Sigmoid colon (tissue), 7 donors: ENCODE results near the gene B3GALT4. TPM values are rescaled to one million over a fixed set of nuclear protein-coding genes. Genes with fewer than 3 reads are reported as not detected.
A peak's percentile ranks its signal among the peaks of the same experiment; 100 is the strongest.

Source experiments
- DNase-seq: peaks from one replicate; pipeline ENCODE4 v3.0.0-alpha.2; 2019
- H3K27ac ChIP-seq, 4 donors: fragments of 200-600 bp; sonication (generic); one replicate each; pipeline ENCODE4 v1.5.1; 2016 to 2019; ENCODE audit warnings: mild to moderate bottlenecking in 1 of 4
- H3K27me3 ChIP-seq, 3 donors: fragments of 200-600 bp; sonication (generic); one replicate each; pipeline ENCODE4 v1.5.1; 2019; ENCODE audit warnings: mild to moderate bottlenecking in 1 of 3
- H3K36me3 ChIP-seq, 4 donors: fragments of 200-600 bp; sonication (generic); one replicate each; pipeline ENCODE4 v1.5.1; 2016 to 2019
- H3K4me1 ChIP-seq, 4 donors: fragments of 200-600 bp; sonication (generic); one replicate each; pipeline ENCODE4 v1.5.1; 2017 to 2019
- H3K4me3 ChIP-seq, 4 donors: fragments of 200-600 bp; sonication (generic); one replicate each; pipeline ENCODE4 v1.5.1; 2017 to 2019; ENCODE audit warnings: mild to moderate bottlenecking in 2 of 4, moderate library complexity in 1 of 4
- H3K9me3 ChIP-seq, 4 donors: fragments of 200-600 bp in 3 of 4; sonication (generic) in 3 of 4; one replicate each; pipeline versions ENCODE4 v1.5.1 to v1.6.1; 2013 to 2019
- EP300 ChIP-seq, 4 donors: sonication (generic); formaldehyde crosslinking; IDR thresholded peaks; one replicate each; pipeline ENCODE4 v1.6.1; 2017; ENCODE audit warnings: antibody characterized with exemption in 4 of 4
- POLR2A ChIP-seq, 2 donors: fragments of 450-650 bp; IDR thresholded peaks; one replicate each; pipeline ENCODE4 v1.6.1; 2016; ENCODE audit warnings: antibody characterized with exemption in 2 of 2, mild to moderate bottlenecking in 2 of 2, moderate library complexity in 2 of 2
- POLR2AphosphoS5 ChIP-seq, 4 donors: sonication (generic); formaldehyde crosslinking; IDR thresholded peaks; one replicate each; pipeline ENCODE4 v1.6.1; 2017; ENCODE audit warnings: antibody characterized with exemption in 4 of 4
- WGBS, 2 donors: extraction: QIAGEN DNeasy Blood & Tissue Kit; methylation state at CpG; one replicate each; pipeline ENCODE4 v1.1.7; 2013; 5-methylcytosine and 5-hydroxymethylcytosine counted together
- intact Hi-C: fragments of 100-400 bp; cut with DNase I; formaldehyde crosslinking; loops from one replicate; pipeline ENCODE4 v1.15.1; 2023
- polyA plus RNA-seq, 3 donors: library from polyadenylated mRNA; stranded (reverse); fragments of 200-250 nt; gene quantifications; one replicate each; pipeline ENCODE4 v1.2.3, GENCODE V29; 2013
- total RNA-seq, 4 donors: library from RNA; depleted of rRNA; stranded (reverse); fragments of >200 nt; gene quantifications; one replicate each; pipeline ENCODE4 v1.1.0, GENCODE V29; 2016
- TF ChIP-seq, protein P1 (sequence below), 4 experiments: fragments of 450-650 bp in 3 of 4; fragments of 200-600 bp in 1 of 4; IDR thresholded peaks; one replicate each; pipeline ENCODE4 v1.5.1; 2016 to 2019; ENCODE audit warnings: antibody characterized with exemption in 4 of 4, mild to moderate bottlenecking in 3 of 4, moderate library complexity in 2 of 4
- donor health status: healthy with polysubstance abuse.
- donor health status: Bipolar disorder and iron deficiency.
- donor health status: healthy.

The B3GALT4 gene
- total and polyA plus RNA-seq, 7 donors = 7.2 to 23.6 (median 19.2) TPM

DNA sequence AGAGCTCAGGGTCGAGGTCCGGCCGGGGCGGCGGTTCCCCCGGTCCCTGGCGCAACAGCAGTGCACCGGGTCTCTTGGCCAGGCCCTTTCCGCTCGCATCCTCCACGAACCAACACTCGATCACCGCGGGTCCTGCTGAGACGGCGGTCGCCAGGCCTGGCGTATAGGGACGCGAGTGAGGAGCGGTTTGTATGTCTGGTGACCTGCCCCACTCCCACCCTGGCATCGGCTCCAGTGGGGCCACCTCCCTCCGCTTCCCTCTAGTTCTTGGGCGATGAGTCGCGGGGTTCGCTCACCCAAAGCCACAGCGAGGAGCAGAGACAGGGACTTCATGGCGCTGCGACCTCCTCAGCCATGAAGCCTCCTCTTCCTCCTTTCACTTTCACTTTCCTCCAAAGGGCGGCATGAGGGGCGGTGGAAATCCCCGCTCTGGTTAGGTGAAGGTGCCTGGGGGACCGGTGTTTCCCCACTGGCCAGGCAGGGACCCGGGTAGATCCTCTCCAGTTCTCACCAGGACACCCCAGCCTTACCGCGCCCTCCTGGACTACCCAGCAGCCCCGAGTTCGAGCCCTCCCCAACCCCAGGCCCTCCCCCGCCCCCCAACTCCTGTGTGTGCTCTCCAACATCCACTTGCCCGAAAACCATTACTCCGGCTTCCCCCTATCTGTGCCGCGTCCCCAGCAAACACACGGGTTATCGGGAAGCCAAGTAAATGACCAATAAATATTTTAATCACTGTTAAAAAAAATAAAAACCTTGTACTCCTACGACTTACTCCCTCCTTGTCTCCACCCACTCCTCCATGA is 37.0 kb downstream of the B3GALT4 start, which contains the start of gene TAPBP:
Gene TAPBP (minus strand): TSS at position 370 of the 806 bp plus-strand sequence. CDS start 37 bp downstream, at position 333.
- intact Hi-C loops = loop anchor here (1.0 kb wide), 1 partner anchor 15 kb away; no protein-coding TSS in a partner anchor
- 1% methylated on average over 47 of the region's 47 CpGs for WGBS, 2 donors

DNA sequence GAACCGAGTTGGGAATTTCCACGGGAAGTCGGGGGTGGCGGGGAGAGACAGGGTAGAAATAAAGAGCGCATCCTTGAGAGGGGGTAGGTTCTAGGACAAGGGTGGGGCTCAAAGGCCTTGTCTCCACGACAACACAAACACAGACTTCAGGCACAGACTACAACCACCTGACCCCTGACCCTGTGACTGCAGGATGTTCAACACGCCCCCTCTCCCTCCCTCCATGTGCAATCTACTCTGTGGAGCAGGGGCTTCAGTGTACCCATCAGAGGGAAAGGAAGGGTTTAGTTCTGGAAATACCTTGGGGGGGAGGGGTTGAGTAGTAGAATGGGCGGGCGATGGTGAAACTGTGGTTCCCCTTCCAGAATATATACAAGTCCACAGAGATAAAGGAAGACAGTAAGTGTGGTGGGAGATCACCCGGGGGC is 37.6 kb downstream of the B3GALT4 start:
- DNase-seq = peak; percentile 89
- H3K4me1 ChIP-seq = peaks cover 0 to 69% (median 54%) of the 10 kb centered on the region in 4 donors
- no peaks in the 10 kb centered on the region for H3K27me3 ChIP-seq
- peak overlapping the region; percentile 65 to 89 (median 78) for H3K4me3 ChIP-seq
- intact Hi-C loops = loop anchor here (1.0 kb wide), 1 partner anchor 15 kb away; no protein-coding TSS in a partner anchor
- peak overlapping the region; percentile 90 to 97 (median 95) for H3K27ac ChIP-seq
- TF ChIP-seq POLR2AphosphoS5 (IDR thresholded peaks at IDR 0.05) = peak in 1 of 4 donors; percentile 27
- TF ChIP-seq, protein P1, sequence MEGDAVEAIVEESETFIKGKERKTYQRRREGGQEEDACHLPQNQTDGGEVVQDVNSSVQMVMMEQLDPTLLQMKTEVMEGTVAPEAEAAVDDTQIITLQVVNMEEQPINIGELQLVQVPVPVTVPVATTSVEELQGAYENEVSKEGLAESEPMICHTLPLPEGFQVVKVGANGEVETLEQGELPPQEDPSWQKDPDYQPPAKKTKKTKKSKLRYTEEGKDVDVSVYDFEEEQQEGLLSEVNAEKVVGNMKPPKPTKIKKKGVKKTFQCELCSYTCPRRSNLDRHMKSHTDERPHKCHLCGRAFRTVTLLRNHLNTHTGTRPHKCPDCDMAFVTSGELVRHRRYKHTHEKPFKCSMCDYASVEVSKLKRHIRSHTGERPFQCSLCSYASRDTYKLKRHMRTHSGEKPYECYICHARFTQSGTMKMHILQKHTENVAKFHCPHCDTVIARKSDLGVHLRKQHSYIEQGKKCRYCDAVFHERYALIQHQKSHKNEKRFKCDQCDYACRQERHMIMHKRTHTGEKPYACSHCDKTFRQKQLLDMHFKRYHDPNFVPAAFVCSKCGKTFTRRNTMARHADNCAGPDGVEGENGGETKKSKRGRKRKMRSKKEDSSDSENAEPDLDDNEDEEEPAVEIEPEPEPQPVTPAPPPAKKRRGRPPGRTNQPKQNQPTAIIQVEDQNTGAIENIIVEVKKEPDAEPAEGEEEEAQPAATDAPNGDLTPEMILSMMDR (IDR thresholded peaks at IDR 0.05) = no peak
- TF ChIP-seq EP300 (IDR thresholded peaks at IDR 0.05) = no peak
- no peaks in the 10 kb centered on the region for H3K9me3 ChIP-seq
- peaks cover 4 to 29% (median 8%) of the 10 kb centered on the region in 4 donors for H3K36me3 ChIP-seq
- WGBS, 2 donors = 0 to 3% methylated on average over 10 of the region's 10 CpGs

More for the DNA sequence above, 37.0 kb downstream of the B3GALT4 start, which contains the start of gene TAPBP:
- DNase-seq = peak; percentile 83
- Histone ChIP-seq H3K9me3 (no peaks in the 10 kb centered on the region), H3K4me1 (peaks cover 0 to 65% (median 50%) of the 10 kb centered on the region in 4 donors), H3K36me3 (peaks cover 0 to 25% (median 2%) of the 10 kb centered on the region in 4 donors), H3K27me3 (no peaks in the 10 kb centered on the region), H3K4me3 (peak within 1 kb of the TSS; percentile 65 to 89 (median 78)), H3K27ac (peak within 1 kb of the TSS; percentile 90 to 97 (median 95))
- TF ChIP-seq POLR2A (IDR thresholded peaks at IDR 0.05) = peak in 1 of 2 donors; percentile 25
- TF ChIP-seq, protein P1 (IDR thresholded peaks at IDR 0.05) = no peak
- TF ChIP-seq POLR2AphosphoS5 (IDR thresholded peaks at IDR 0.05) = peak; percentile 64 to 80 (median 78)

GRCh38 chr6:33314943-33315792 is 38.2 kb downstream of the B3GALT4 start:
- H3K4me3 ChIP-seq = peak overlapping the region; percentile 65 to 89 (median 78)
- TF ChIP-seq EP300 (IDR thresholded peaks at IDR 0.05) = no peak
- no peak for TF ChIP-seq POLR2A (IDR thresholded peaks at IDR 0.05)
- peak in 1 of 4 donors; percentile 11 for TF ChIP-seq POLR2AphosphoS5 (IDR thresholded peaks at IDR 0.05)
- peaks cover 9 to 30% (median 13%) of the 10 kb centered on the region in 4 donors for H3K36me3 ChIP-seq
- peak; percentile 80 for DNase-seq
- intact Hi-C loops = loop anchor here (1.0 to 5.0 kb wide), 2 partner anchors 16 to 112 kb away; no protein-coding TSS in a partner anchor
- H3K27me3 ChIP-seq = no peaks in the 10 kb centered on the region
- WGBS, 2 donors = 23 to 51% methylated on average over 47 of the region's 47 CpGs
- H3K9me3 ChIP-seq = no peaks in the 10 kb centered on the region
- peak overlapping the region; percentile 90 to 97 (median 95) for H3K27ac ChIP-seq
- H3K4me1 ChIP-seq = peaks cover 0 to 74% (median 58%) of the 10 kb centered on the region in 4 donors

DNA sequence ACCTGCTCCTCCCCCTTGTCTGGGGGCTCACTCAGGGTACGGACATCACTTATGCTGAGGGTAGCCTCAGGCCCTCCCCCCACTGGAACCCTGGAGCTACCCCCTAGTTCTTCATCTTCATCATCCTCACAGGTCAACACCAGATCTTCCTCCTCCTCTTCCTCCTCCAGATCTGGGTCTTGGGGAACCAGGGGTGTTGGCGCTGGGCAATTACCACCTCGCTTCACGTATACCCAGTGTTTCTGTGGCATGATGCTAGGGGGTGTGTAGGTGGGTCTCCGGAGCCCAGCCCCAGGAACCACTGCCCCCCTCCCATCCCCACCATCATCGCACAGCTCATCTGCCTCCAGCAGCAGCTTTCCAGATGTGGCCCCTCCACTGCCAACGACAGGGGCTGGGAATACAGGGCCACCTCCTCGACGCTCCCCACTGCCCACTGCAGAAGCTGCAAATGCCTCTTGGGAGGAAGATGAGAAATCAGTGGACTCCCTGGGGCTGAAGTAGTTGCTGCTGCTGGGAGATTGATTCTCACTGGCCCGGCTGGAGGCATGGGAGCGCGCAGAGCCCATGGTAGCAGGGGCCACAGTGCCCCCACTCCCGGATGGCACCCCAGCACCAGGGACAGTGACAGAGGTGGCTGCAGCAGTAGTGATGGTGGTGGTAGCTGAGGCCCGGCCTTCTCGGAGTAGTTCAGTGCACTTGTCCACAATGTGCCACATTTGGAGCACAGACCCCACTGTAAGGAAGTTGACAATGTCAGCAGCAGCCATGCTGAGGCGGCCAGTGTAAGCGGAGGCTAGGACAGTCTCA is 39.1 kb downstream of the B3GALT4 start:
- H3K27me3 ChIP-seq = no peaks in the 10 kb centered on the region
- peaks cover 14 to 30% (median 19%) of the 10 kb centered on the region in 4 donors for H3K36me3 ChIP-seq
- peaks cover 0 to 80% (median 63%) of the 10 kb centered on the region in 4 donors for H3K4me1 ChIP-seq
- TF ChIP-seq EP300 (IDR thresholded peaks at IDR 0.05) (no peak), POLR2AphosphoS5 (IDR thresholded peaks at IDR 0.05) (no peak), POLR2A (IDR thresholded peaks at IDR 0.05) (no peak)
- TF ChIP-seq, protein P1 (IDR thresholded peaks at IDR 0.05) = no peak
- intact Hi-C loops = loop anchor here (5.0 kb wide), 1 partner anchor 111 kb away; no protein-coding TSS in a partner anchor
- 92 to 93% methylated on average over 17 of the region's 17 CpGs for WGBS, 2 donors
- peak overlapping the region; percentile 8 to 96 (median 88) for H3K27ac ChIP-seq
- no peak overlapping the region for H3K4me3 ChIP-seq
- peak; percentile 63 for DNase-seq
- no peaks in the 10 kb centered on the region for H3K9me3 ChIP-seq
